Muscle layer of colon (tissue), 2 donors: ENCODE measurements around the gene PHF3.
"Not testable (repeated sequence)": the region's sequence is repeated elsewhere in the genome, so short reads cannot be mapped to it uniquely, and the experiment has no call there.

Source experiments
- H3K27ac ChIP-seq: one replicate; pipeline ENCODE4 v1.7.0; 2013; ENCODE audit warnings: low read depth, mild to moderate bottlenecking, low read length, moderate library complexity
- H3K27me3 ChIP-seq, 2 donors: one replicate each; pipeline ENCODE4 v1.7.0; 2013; ENCODE audit warnings: low read length in 2 of 2, mild to moderate bottlenecking in 2 of 2; ENCODE audit not compliant: insufficient read depth in 2 of 2, control insufficient read depth in 1 of 2
- H3K36me3 ChIP-seq: one replicate; pipeline ENCODE4 v1.7.0; 2013; ENCODE audit warnings: mild to moderate bottlenecking, low read length; ENCODE audit not compliant: insufficient read depth
- H3K4me1 ChIP-seq: one replicate; pipeline ENCODE4 v1.7.0; 2013; ENCODE audit warnings: mild to moderate bottlenecking, low read length; ENCODE audit not compliant: insufficient read depth
- H3K4me3 ChIP-seq, 2 donors: one replicate each; pipeline ENCODE4 v1.7.0; 2013; ENCODE audit warnings: low read length in 2 of 2, low read depth in 1 of 2, mild to moderate bottlenecking in 1 of 2, moderate library complexity in 1 of 2
- H3K9ac ChIP-seq: one replicate; pipeline ENCODE4 v1.7.0; 2013; ENCODE audit warnings: low read length
- H3K9me3 ChIP-seq: one replicate; pipeline ENCODE4 v1.7.0; 2013; ENCODE audit warnings: mild to moderate bottlenecking, low read length
- donor health status: abdominal sarcoma.
- donor health status: Adenocarcinoma of cecum.

The PHF3 gene

GRCh38 chr6:63743691-63744090 is 108.1 kb downstream of the PHF3 start:
- no peak overlapping the region for H3K4me3 ChIP-seq
- no peaks in the 10 kb centered on the region for H3K4me1 ChIP-seq
- no peaks in the 10 kb centered on the region for H3K9me3 ChIP-seq

GRCh38 chr6:63744810-63745209 is 109.2 kb downstream of the PHF3 start:
- Histone ChIP-seq H3K27ac (no peak overlapping the region), H3K4me3 (no peak overlapping the region), H3K27me3 (no peaks in the 10 kb centered on the region), H3K4me1 (no peaks in the 10 kb centered on the region), H3K9me3 (no peaks in the 10 kb centered on the region), H3K9ac (no peak overlapping the region), H3K36me3 (no peaks in the 10 kb centered on the region)

More at GRCh38 chr6:63743691-63744090, 108.1 kb downstream of the PHF3 start:
- Histone ChIP-seq H3K27me3 (no peaks in the 10 kb centered on the region), H3K27ac (no peak overlapping the region), H3K9ac (no peak overlapping the region), H3K36me3 (no peaks in the 10 kb centered on the region)

GRCh38 chr6:63745784-63746183 is 110.2 kb downstream of the PHF3 start:
- Histone ChIP-seq H3K36me3 (no peaks in the 10 kb centered on the region), H3K4me3 (no peak overlapping the region), H3K27ac (no peak overlapping the region), H3K27me3 (no peaks in the 10 kb centered on the region), H3K4me1 (no peaks in the 10 kb centered on the region), H3K9me3 (no peaks in the 10 kb centered on the region), H3K9ac (no peak overlapping the region)

- H3K36me3 ChIP-seq: no peaks in the 10 kb centered on the region
- H3K27me3 ChIP-seq: no peaks in the 10 kb centered on the region
- H3K27ac ChIP-seq: no peak overlapping the region
- H3K4me1 ChIP-seq: no peaks in the 10 kb centered on the region
- no peak overlapping the region for H3K4me3 ChIP-seq
- no peaks in the 10 kb centered on the region for H3K9me3 ChIP-seq
- H3K9ac ChIP-seq: no peak overlapping the region
Measured at GRCh38 chr6:63750400-63750799, 114.8 kb downstream of the PHF3 start.

GRCh38 chr6:63757275-63757674 is 121.7 kb downstream of the PHF3 start:
- not testable (repeated sequence) for H3K4me1 ChIP-seq, H3K9ac ChIP-seq, H3K27ac ChIP-seq, H3K36me3 ChIP-seq, H3K27me3 ChIP-seq, H3K9me3 ChIP-seq, H3K4me3 ChIP-seq

GRCh38 chr6:63757826-63758225 is 122.2 kb downstream of the PHF3 start:
- Histone ChIP-seq H3K36me3 (no peaks in the 10 kb centered on the region), H3K4me1 (no peaks in the 10 kb centered on the region), H3K9ac (no peak overlapping the region), H3K27ac (no peak overlapping the region), H3K4me3 (no peak overlapping the region), H3K27me3 (no peaks in the 10 kb centered on the region), H3K9me3 (no peaks in the 10 kb centered on the region)

GRCh38 chr6:63759605-63760105 is 124.1 kb downstream of the PHF3 start:
- no peaks in the 10 kb centered on the region for H3K4me1 ChIP-seq
- no peaks in the 10 kb centered on the region for H3K36me3 ChIP-seq
- H3K9ac ChIP-seq: no peak overlapping the region
- no peak overlapping the region for H3K4me3 ChIP-seq
- H3K27ac ChIP-seq: no peak overlapping the region
- no peaks in the 10 kb centered on the region for H3K27me3 ChIP-seq
- H3K9me3 ChIP-seq: no peaks in the 10 kb centered on the region

- no peak overlapping the region for H3K4me3 ChIP-seq
- no peaks in the 10 kb centered on the region for H3K36me3 ChIP-seq
- H3K9ac ChIP-seq: no peak overlapping the region
- H3K27me3 ChIP-seq: no peaks in the 10 kb centered on the region
- no peaks in the 10 kb centered on the region for H3K4me1 ChIP-seq
- no peaks in the 10 kb centered on the region for H3K9me3 ChIP-seq
- no peak overlapping the region for H3K27ac ChIP-seq
Measured at GRCh38 chr6:63760199-63760598, 124.6 kb downstream of the PHF3 start.

- no peak overlapping the region for H3K4me3 ChIP-seq
- H3K9ac ChIP-seq: no peak overlapping the region
- H3K27ac ChIP-seq: no peak overlapping the region
- H3K36me3 ChIP-seq: no peaks in the 10 kb centered on the region
- no peaks in the 10 kb centered on the region for H3K4me1 ChIP-seq
- no peaks in the 10 kb centered on the region for H3K27me3 ChIP-seq
- H3K9me3 ChIP-seq: no peaks in the 10 kb centered on the region
Measured at GRCh38 chr6:63764318-63764916, 128.8 kb downstream of the PHF3 start.
